ENCODE results near the gene TTYH3. TPM values are rescaled to one million over a fixed set of nuclear protein-coding genes. Genes with fewer than 3 reads are reported as not detected.
A peak's percentile ranks its signal among the peaks of the same experiment; 100 is the strongest.

Gene TTYH3
- total and polyA plus RNA-seq, 2 of the 13 experiments (the other 11 are each of a cell fraction or from before 2014, with no cell fraction given): 26.3 to 50.0 TPM

DNA sequence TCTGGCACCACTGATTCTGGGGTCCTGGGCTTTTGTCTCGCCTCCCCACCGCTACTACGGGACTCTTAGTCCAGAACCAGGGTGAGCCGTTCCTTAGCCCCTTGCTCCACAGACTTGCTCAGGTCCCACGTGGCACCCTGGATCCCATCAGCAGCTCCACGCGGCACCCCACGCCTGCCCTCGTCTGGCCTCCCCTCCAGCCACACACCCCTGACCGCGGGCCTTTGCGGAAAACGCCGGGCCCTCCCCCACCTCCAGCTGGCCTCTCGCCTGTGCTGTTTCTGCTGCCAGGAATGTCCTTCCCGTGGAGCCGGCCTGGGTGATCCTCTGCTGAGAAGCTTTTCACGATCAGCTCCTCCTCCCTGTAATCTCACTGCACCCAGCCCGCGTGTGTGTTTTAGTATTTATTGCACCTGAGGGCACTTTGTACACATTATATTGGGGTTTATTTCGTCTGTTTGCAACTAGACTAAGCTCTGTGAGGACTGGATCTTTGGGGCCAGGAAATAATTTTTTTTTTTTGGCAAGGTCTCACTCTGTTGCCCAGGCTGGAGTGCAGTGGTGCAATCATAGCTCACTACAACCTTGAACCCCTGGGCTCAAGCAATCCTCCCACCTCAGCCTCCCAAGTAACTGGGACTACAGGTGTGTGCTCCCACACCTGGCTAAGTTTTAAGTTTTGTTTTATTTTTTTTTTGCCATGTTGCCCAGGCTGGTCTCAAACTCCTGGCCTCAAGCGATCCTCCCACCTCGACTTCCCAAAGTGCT is 10.5 kb upstream of the TTYH3 start (continued):
- TF ChIP-seq, protein P1, sequence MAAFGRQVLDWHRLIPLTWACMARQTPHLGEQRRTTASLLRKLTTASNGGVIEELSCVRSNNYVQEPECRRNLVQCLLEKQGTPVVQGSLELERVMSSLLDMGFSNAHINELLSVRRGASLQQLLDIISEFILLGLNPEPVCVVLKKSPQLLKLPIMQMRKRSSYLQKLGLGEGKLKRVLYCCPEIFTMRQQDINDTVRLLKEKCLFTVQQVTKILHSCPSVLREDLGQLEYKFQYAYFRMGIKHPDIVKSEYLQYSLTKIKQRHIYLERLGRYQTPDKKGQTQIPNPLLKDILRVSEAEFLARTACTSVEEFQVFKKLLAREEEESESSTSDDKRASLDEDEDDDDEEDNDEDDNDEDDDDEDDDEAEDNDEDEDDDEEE (CRISPR knock-in tag; IDR thresholded peaks at IDR 0.05): no peak
- TF ChIP-seq KDM5A (IDR thresholded peaks at IDR 0.05; ENCODE audit: borderline replicate concordance, low read length) (0 out of 2 replicates have a peak, but pooled peaks have one; percentile 0), RBM39 (IDR thresholded peaks at IDR 0.05; ENCODE audit: low read depth, low read length, poor library complexity, severe bottlenecking) (no peak), TIGD3 (CRISPR knock-in tag; IDR thresholded peaks at IDR 0.05; ENCODE audit: borderline replicate concordance) (0 out of 2 replicates have a peak, but pooled peaks have one; percentile 73), ZNF256 (CRISPR knock-in tag; conservative IDR thresholded peaks at IDR 0.05) (no peak), PRDM10 (CRISPR knock-in tag; IDR thresholded peaks at IDR 0.05; ENCODE audit: low read depth) (no peak), ZNF235 (CRISPR knock-in tag; IDR thresholded peaks at IDR 0.05; ENCODE audit: borderline replicate concordance) (0 out of 2 replicates have a peak, but pooled peaks have one; percentile 15), BRD4 (CRISPR knock-in tag; IDR thresholded peaks at IDR 0.05) (0 out of 2 replicates have a peak, but pooled peaks have one; percentile 17), ZNF564 (CRISPR knock-in tag; IDR thresholded peaks at IDR 0.05) (0 out of 2 replicates have a peak, but pooled peaks have one; percentile 46), ZNF512B (CRISPR knock-in tag; IDR thresholded peaks at IDR 0.05; ENCODE audit: borderline replicate concordance) (peak; percentile 95; the same call in 1 of the 2 replicates), ZNF292 (CRISPR knock-in tag; IDR thresholded peaks at IDR 0.05; ENCODE audit: borderline replicate concordance, low read depth) (peak; percentile 64; the same call in 1 of the 2 replicates), ZNF883 (CRISPR knock-in tag; IDR thresholded peaks at IDR 0.05; ENCODE audit: not compliant biosample characterization) (peak; percentile 14), SAP130 (CRISPR knock-in tag; IDR thresholded peaks at IDR 0.05; ENCODE audit: low read depth) (peak; percentile 70), ZNF607 (CRISPR knock-in tag; IDR thresholded peaks at IDR 0.05; ENCODE audit: borderline replicate concordance) (peak; percentile 62; the same call in 1 of the 2 replicates), ZNF777 (CRISPR knock-in tag; IDR thresholded peaks at IDR 0.05) (0 out of 2 replicates have a peak, but pooled peaks have one; percentile 26), ZNF570 (CRISPR knock-in tag; IDR thresholded peaks at IDR 0.05; ENCODE audit: borderline replicate concordance) (no peak), ZBTB20 (CRISPR knock-in tag; IDR thresholded peaks at IDR 0.05; ENCODE audit: borderline replicate concordance, low read depth) (0 out of 2 replicates have a peak, but pooled peaks have one; percentile 28), HHEX (CRISPR knock-in tag; IDR thresholded peaks at IDR 0.05) (no peak)

Data from HepG2 (cell line).